H9 (cell line): ENCODE results near the gene IPP. TPM values are rescaled to one million over a fixed set of nuclear protein-coding genes. Genes with fewer than 3 reads are reported as not detected.

ENCODE experiments used
- DNase-seq: peaks from one replicate; pipeline ENCODE4 v3.0.0-alpha.2; 2017
- H2AFZ ChIP-seq: one replicate; pipeline ENCODE4 v1.6.1; 2013; ENCODE audit warnings: mild to moderate bottlenecking, low read length, control low read depth, moderate library complexity
- H2AK5ac ChIP-seq: 2 replicates; pipeline ENCODE4 v1.6.1; 2013; ENCODE audit warnings: low read length, control low read depth, mixed read lengths; ENCODE audit not compliant: insufficient read length
- H2BK120ac ChIP-seq: one replicate; pipeline ENCODE4 v1.6.1; 2013; ENCODE audit warnings: low read depth, mild to moderate bottlenecking, low read length, control low read depth, inconsistent platforms; ENCODE audit not compliant: poor library complexity, severe bottlenecking
- H2BK12ac ChIP-seq: 2 replicates; pipeline ENCODE4 v1.6.1; 2013; ENCODE audit warnings: low read length, control low read depth, mixed read lengths, low read depth; ENCODE audit not compliant: insufficient read length
- H2BK15ac ChIP-seq: 2 replicates; pipeline ENCODE4 v1.6.1; 2013; ENCODE audit warnings: low read depth, low read length, control low read depth
- H2BK20ac ChIP-seq: one replicate; pipeline ENCODE4 v1.6.1; 2013; ENCODE audit warnings: low read depth, mild to moderate bottlenecking, low read length, control low read depth, inconsistent platforms; ENCODE audit not compliant: poor library complexity, severe bottlenecking
- H2BK5ac ChIP-seq: 2 replicates; pipeline ENCODE4 v1.6.1; 2013; ENCODE audit warnings: low read length, control low read depth, mixed read lengths; ENCODE audit not compliant: insufficient read length
- H3K14ac ChIP-seq: 2 replicates; pipeline ENCODE4 v1.6.1; 2013; ENCODE audit warnings: low read length, control low read depth; ENCODE audit not compliant: insufficient read depth
- H3K18ac ChIP-seq: 2 replicates; pipeline ENCODE4 v1.6.1; 2013; ENCODE audit warnings: low read depth, mild to moderate bottlenecking, mixed read lengths, low read length, control low read depth; ENCODE audit not compliant: insufficient read length
- H3K23ac ChIP-seq: 2 replicates; pipeline ENCODE4 v1.6.1; 2013; ENCODE audit warnings: low read length, control low read depth, mixed read lengths, low read depth; ENCODE audit not compliant: insufficient read length
- H3K23me2 ChIP-seq: 2 replicates; pipeline ENCODE4 v1.6.1; 2013; ENCODE audit warnings: low read depth, mild to moderate bottlenecking, mixed read lengths, low read length, control low read depth; ENCODE audit not compliant: insufficient read length, poor library complexity, severe bottlenecking
- H3K27ac ChIP-seq: 2 replicates; pipeline ENCODE4 v1.5.1; 2013; ENCODE audit warnings: low read length, control low read depth, mixed read lengths, low read depth; ENCODE audit not compliant: insufficient read length
- H3K27me3 ChIP-seq: 2 replicates; pipeline ENCODE4 v1.6.1; 2013; ENCODE audit warnings: low read length, control low read depth, inconsistent platforms; ENCODE audit not compliant: insufficient read depth
- H3K4ac ChIP-seq: 2 replicates; pipeline ENCODE4 v1.6.1; 2013; ENCODE audit warnings: low read depth, mild to moderate bottlenecking, control low read depth, inconsistent platforms, low read length, moderate library complexity
- H3K4me1 ChIP-seq: 2 replicates; pipeline ENCODE4 v1.6.1; 2013; ENCODE audit warnings: low read length, control low read depth, inconsistent platforms; ENCODE audit not compliant: insufficient read depth
- H3K4me2 ChIP-seq: 2 replicates; pipeline ENCODE4 v1.6.1; 2013; ENCODE audit warnings: low read length, control low read depth, mixed read lengths; ENCODE audit not compliant: insufficient read length, insufficient read depth
- H3K56ac ChIP-seq: 2 replicates; pipeline ENCODE4 v1.6.1; 2013; ENCODE audit warnings: low read depth, mild to moderate bottlenecking, mixed read lengths, low read length, control low read depth; ENCODE audit not compliant: insufficient read length
- H3K79me1 ChIP-seq: 2 replicates; pipeline ENCODE4 v1.6.1; 2013; ENCODE audit warnings: low read depth, mild to moderate bottlenecking, moderate library complexity, low read length, control low read depth, inconsistent platforms; ENCODE audit not compliant: insufficient read depth, poor library complexity, severe bottlenecking
- H3K79me2 ChIP-seq: 2 replicates; pipeline ENCODE4 v1.6.1; 2013; ENCODE audit warnings: low read length, control low read depth, inconsistent platforms; ENCODE audit not compliant: insufficient read depth
- H3K9ac ChIP-seq: 2 replicates; pipeline ENCODE4 v1.6.1; 2013; ENCODE audit warnings: low read length, control low read depth, mixed read lengths; ENCODE audit not compliant: insufficient read length; ENCODE audit errors: extremely low read depth
- H3K9me3 ChIP-seq: one replicate; pipeline ENCODE4 v1.6.1; 2013; ENCODE audit warnings: low read depth, low read length, inconsistent platforms; ENCODE audit not compliant: control insufficient read depth
- H3T11ph ChIP-seq: one replicate; pipeline ENCODE4 v1.6.1; 2013; ENCODE audit warnings: mild to moderate bottlenecking, low read length, control low read depth, inconsistent platforms
- H4K20me1 ChIP-seq: one replicate; pipeline ENCODE4 v1.6.1; 2013; ENCODE audit not compliant: control insufficient read depth, insufficient read length, insufficient read depth
- H4K5ac ChIP-seq: 2 replicates; pipeline ENCODE4 v1.6.1; 2013; ENCODE audit warnings: low read depth, mild to moderate bottlenecking, mixed read lengths, low read length, control low read depth; ENCODE audit not compliant: insufficient read length
- H4K8ac ChIP-seq: replicated peaks from 2 replicates; pipeline ENCODE4 v1.6.1; 2013; ENCODE audit warnings: low read length, control low read depth, mixed read lengths, low read depth; ENCODE audit not compliant: insufficient read length
- H4K91ac ChIP-seq: 2 replicates; pipeline ENCODE4 v1.6.1; 2013; ENCODE audit warnings: low read depth, mild to moderate bottlenecking, moderate library complexity, mixed read lengths, low read length, control low read depth; ENCODE audit not compliant: insufficient read length
- H3K27ac Mint-ChIP-seq, 3 experiments: 2 replicates in 2 of 3; 3 replicates in 1 of 3; pipeline ENCODE4 v1.8.0; 2020 to 2021; ENCODE audit warnings: mixed read lengths in 3 of 3, mild to moderate bottlenecking in 1 of 3, moderate library complexity in 1 of 3
- H3K27me3 Mint-ChIP-seq: 2 replicates; pipeline ENCODE4 v1.8.0; 2021; ENCODE audit warnings: low read depth, mild to moderate bottlenecking, moderate library complexity, mixed read lengths
- H3K36me3 Mint-ChIP-seq, 3 experiments: 2 replicates in 2 of 3; 3 replicates in 1 of 3; pipeline ENCODE4 v1.8.0; 2020 to 2021; ENCODE audit warnings: low read depth in 3 of 3, mixed read lengths in 3 of 3; ENCODE audit not compliant: insufficient read depth in 1 of 3
- H3K4me1 Mint-ChIP-seq, 2 experiments: 2 replicates each; pipeline ENCODE4 v1.8.0; 2020; ENCODE audit warnings: mixed read lengths in 2 of 2
- H3K4me3 Mint-ChIP-seq, 2 experiments: 2 replicates in 1 of 2; 3 replicates in 1 of 2; pipeline ENCODE4 v1.8.0; 2020 to 2021; ENCODE audit warnings: mild to moderate bottlenecking in 2 of 2, mixed read lengths in 2 of 2, moderate library complexity in 1 of 2
- H3K9me3 Mint-ChIP-seq, 2 experiments: 2 replicates in 1 of 2; 3 replicates in 1 of 2; pipeline ENCODE4 v1.8.0; 2020; ENCODE audit warnings: mild to moderate bottlenecking in 2 of 2, mixed read lengths in 2 of 2, moderate library complexity in 1 of 2
- CTCF ChIP-seq: fragments of 200-600 bp; sonication (generic); conservative IDR thresholded peaks from 3 replicates; pipeline ENCODE4 v1.8.0; 2021; ENCODE audit warnings: antibody characterized with exemption, mild to moderate bottlenecking
- WGBS: extraction: QIAGEN DNeasy Blood & Tissue Kit; methylation state at CpG from one replicate; pipeline ENCODE4 v1.1.7; 2013; ENCODE audit warnings: missing lambda C conversion rate, low lambda C conversion rate, mixed read lengths; ENCODE audit not compliant: insufficient read length; ENCODE audit errors: extremely low coverage; 5-methylcytosine and 5-hydroxymethylcytosine counted together
- total RNA-seq: library from RNA; stranded (reverse); gene quantifications from 2 replicates; pipeline ENCODE4 v1.2.1, GENCODE V29; 2021

IPP gene
- total RNA-seq, 1 experiment from 2014 or later = 6.3 TPM

- no peak overlapping the region for H3K27ac ChIP-seq
- H3K14ac ChIP-seq = no peak overlapping the region
- no peaks in the 10 kb centered on the region for H3K9me3 ChIP-seq
- H2AK5ac ChIP-seq = no peak overlapping the region
- no peak for DNase-seq
- H3T11ph ChIP-seq = no peak overlapping the region
- H4K91ac ChIP-seq = no peak overlapping the region
- H3K79me1 ChIP-seq = peaks cover 14% of the 10 kb centered on the region
- H2BK5ac ChIP-seq = no peak overlapping the region
- no peak overlapping the region for H3K4me3 Mint-ChIP-seq
- H2BK120ac ChIP-seq = no peak overlapping the region
- no peak overlapping the region for H2BK20ac ChIP-seq
- TF ChIP-seq CTCF = no peak
- H2BK15ac ChIP-seq = no peak overlapping the region
- no peaks in the 10 kb centered on the region for H3K4me1 ChIP-seq
- peaks cover 69% of the 10 kb centered on the region for H3K79me2 ChIP-seq
- H3K18ac ChIP-seq = no peak overlapping the region
- H3K27ac Mint-ChIP-seq = no peak overlapping the region
- no peaks in the 10 kb centered on the region for H3K27me3 Mint-ChIP-seq
- no peak overlapping the region for H4K5ac ChIP-seq
- H3K4ac ChIP-seq = no peak overlapping the region
- H4K20me1 ChIP-seq = no peaks in the 10 kb centered on the region
- no peaks in the 10 kb centered on the region for H3K27me3 ChIP-seq
- no peak overlapping the region for H2BK12ac ChIP-seq
- no peak overlapping the region for H2AFZ ChIP-seq
- peaks cover 10 to 18% (median 14%) of the 10 kb centered on the region in 3 experiments for H3K36me3 Mint-ChIP-seq
- H3K9ac ChIP-seq = no peak overlapping the region
- H3K56ac ChIP-seq = no peak overlapping the region
- WGBS = no CpG with 5 or more reads among the region's 1 CpG
- H3K23me2 ChIP-seq = no peaks in the 10 kb centered on the region
- H3K9me3 Mint-ChIP-seq = 0 out of 5 replicates have a peak, but pooled peaks cover 0 to 3% of the 10 kb centered on the region in 2 experiments
- H4K8ac ChIP-seq = no peak overlapping the region
- H3K4me2 ChIP-seq = no peak overlapping the region
- H3K23ac ChIP-seq = no peak overlapping the region
- H3K4me1 Mint-ChIP-seq = peaks cover 7 to 12% of the 10 kb centered on the region in 2 experiments
Observed at GRCh38 chr1:45669379-45669778, 81.1 kb downstream of the IPP start.
